Muscle of leg (tissue), 11 donors: ENCODE data around the gene NBPF11. TPM values are rescaled to one million over a fixed set of nuclear protein-coding genes. Genes with fewer than 3 reads are reported as not detected.
"Not testable (repeated sequence)": the region's sequence is repeated elsewhere in the genome, so short reads cannot be mapped to it uniquely, and the experiment has no call there.

Experiments used
- DNase-seq: peaks from one replicate; pipeline ENCODE4 v3.0.0; 2013
- H3K27ac ChIP-seq: one replicate; pipeline ENCODE4 v1.5.1; 2013; ENCODE audit warnings: mild to moderate bottlenecking, low read length, control low read depth
- H3K27me3 ChIP-seq: one replicate; pipeline ENCODE4 v1.6.1; 2013; ENCODE audit warnings: low read length; ENCODE audit not compliant: control insufficient read depth, insufficient read depth
- H3K36me3 ChIP-seq: one replicate; pipeline ENCODE4 v1.6.1; 2013; ENCODE audit warnings: low read length; ENCODE audit not compliant: control insufficient read depth, insufficient read depth
- H3K4me1 ChIP-seq: one replicate; pipeline ENCODE4 v1.6.1; 2013; ENCODE audit warnings: low read length; ENCODE audit not compliant: control insufficient read depth, insufficient read depth
- H3K4me3 ChIP-seq: one replicate; pipeline ENCODE4 v1.5.1; 2013; ENCODE audit warnings: low read length, control low read depth
- H3K9me3 ChIP-seq: replicated peaks from 2 replicates; pipeline ENCODE4 v1.6.1; 2013; ENCODE audit warnings: low read depth, low read length; ENCODE audit not compliant: control insufficient read depth
- WGBS: methylation state at CpG from one replicate; pipeline ENCODE4 v1.1.5; 2013; ENCODE audit warnings: missing lambda C conversion rate; ENCODE audit not compliant: insufficient coverage; 5-methylcytosine and 5-hydroxymethylcytosine counted together
- polyA plus RNA-seq, 8 donors: library from polyadenylated mRNA; unstranded; fragments of 120-200 nt; gene quantifications; one replicate each; pipeline versions ENCODE4 v1.2.1 to v1.2.3, GENCODE V29; 2013; ENCODE audit warnings: inconsistent platforms in 1 of 8, low replicate concordance in 1 of 8; ENCODE audit not compliant: insufficient read length in 8 of 8, insufficient read depth in 1 of 8
- total RNA-seq: library from RNA; stranded (reverse); fragments of 120-200 nt; gene quantifications from one replicate; pipeline ENCODE4 v1.2.4, GENCODE V29; 2013

Gene NBPF11
- total and polyA plus RNA-seq, 9 donors, result 13.3 to 25.6 (median 19.8) TPM

- H3K27ac ChIP-seq, result no peak overlapping the region
- H3K4me1 ChIP-seq, result no peaks in the 10 kb centered on the region
- H3K9me3 ChIP-seq, result no peaks in the 10 kb centered on the region
- 67% methylated on average over 21 of the region's 25 CpGs for WGBS
- H3K4me3 ChIP-seq, result no peak overlapping the region
- H3K36me3 ChIP-seq, result no peaks in the 10 kb centered on the region
- no peak for DNase-seq
- peaks cover 44% of the 10 kb centered on the region for H3K27me3 ChIP-seq
Measured at GRCh38 chr1:148162363-148162762, 10.3 kb upstream of the NBPF11 start.

DNA sequence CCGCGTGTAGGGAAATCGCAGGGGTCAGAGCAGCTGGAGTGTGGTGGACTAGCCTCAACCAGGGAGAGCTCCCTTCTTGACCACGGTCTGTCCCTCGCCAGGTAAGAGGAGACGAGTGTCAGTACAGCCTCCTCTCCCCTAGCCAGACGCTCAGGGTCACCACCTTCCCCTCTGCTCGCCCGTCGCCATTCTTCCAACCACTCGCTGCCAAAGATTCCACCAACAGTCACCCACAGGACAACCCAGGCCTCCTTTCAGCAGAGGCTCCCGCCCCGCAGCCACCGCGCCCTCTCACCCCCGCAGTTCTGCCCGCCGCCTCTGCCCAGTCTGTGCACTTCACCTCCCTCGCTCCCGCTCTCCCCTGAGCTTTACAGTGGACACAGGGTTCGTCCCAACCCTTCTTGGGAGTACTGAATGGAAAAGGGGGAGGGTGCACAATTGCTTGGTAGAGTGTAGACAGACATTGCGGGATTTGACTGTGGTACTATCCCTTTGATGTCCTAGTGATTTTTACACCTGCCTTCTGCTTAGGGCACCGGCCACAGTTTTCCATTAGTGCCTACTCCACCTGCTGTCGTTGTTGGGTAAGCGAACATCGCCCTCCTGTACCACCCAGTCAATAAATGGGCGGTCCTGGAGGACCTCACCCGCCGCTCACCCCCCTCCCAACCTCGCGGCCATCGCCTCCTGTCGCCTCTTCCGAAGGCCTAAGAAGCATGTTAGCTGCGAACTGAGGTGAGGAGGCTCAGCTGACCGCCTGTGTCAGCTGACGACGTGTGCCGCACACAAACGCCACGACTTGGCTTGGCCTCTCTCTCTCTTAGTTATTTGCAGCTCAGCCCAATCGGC lies 9.2 kb upstream of the NBPF11 start:
- 56% methylated on average over 30 of the region's 42 CpGs for WGBS
- Histone ChIP-seq H3K27me3 (peaks cover 46% of the 10 kb centered on the region), H3K4me1 (no peaks in the 10 kb centered on the region), H3K9me3 (no peaks in the 10 kb centered on the region), H3K36me3 (no peaks in the 10 kb centered on the region), H3K4me3 (no peak overlapping the region), H3K27ac (no peak overlapping the region)
- DNase-seq, result no peak

DNA sequence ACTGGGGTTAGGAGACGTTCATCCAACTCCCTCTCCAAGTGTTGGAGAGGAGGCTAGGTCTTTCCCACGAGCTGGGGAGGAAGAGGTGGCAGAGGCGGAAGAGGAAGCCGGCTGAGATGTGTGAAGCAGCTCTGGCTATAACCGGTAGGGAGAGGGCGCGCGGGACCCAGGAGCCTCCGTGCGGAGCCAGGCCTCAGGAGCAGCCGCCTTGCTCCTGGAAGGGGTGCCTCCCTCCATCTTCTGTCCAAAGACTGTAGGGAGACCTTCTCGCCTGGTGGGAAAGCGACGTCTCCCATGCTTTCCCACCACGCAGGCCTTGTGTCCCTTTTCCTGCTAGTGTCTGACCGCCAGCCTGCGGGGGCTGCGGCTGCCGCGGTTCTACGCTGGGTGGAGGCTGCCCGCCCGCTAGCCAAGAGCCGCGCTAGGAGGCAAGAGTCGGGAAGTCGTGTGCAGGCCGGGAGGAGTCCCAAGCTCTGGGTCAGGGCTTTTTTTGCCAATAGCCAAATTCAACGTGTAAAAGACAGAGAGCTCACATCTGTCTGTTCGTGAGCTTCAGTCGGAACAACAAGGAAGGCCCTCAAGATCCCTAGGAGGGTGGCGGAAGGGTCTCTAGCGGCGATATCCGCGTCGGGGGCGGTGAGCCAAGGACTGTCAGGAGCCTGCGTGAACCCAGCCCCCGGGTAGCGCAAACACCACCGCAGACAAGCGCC lies 8.4 kb upstream of the NBPF11 start:
- Histone ChIP-seq H3K9me3 (no peaks in the 10 kb centered on the region), H3K36me3 (no peaks in the 10 kb centered on the region), H3K4me3 (no peak overlapping the region), H3K27ac (no peak overlapping the region), H3K27me3 (peaks cover 46% of the 10 kb centered on the region), H3K4me1 (no peaks in the 10 kb centered on the region)
- 38% methylated on average over 38 of the region's 43 CpGs for WGBS
- peak; percentile 1 for DNase-seq

GRCh38 chr1:148160048-148160342 lies 7.9 kb upstream of the NBPF11 start:
- no peak overlapping the region for H3K4me3 ChIP-seq
- no peak overlapping the region for H3K27ac ChIP-seq
- peaks cover 46% of the 10 kb centered on the region for H3K27me3 ChIP-seq
- WGBS, result 22% methylated on average over 10 of the region's 15 CpGs
- no peaks in the 10 kb centered on the region for H3K36me3 ChIP-seq
- no peaks in the 10 kb centered on the region for H3K9me3 ChIP-seq
- DNase-seq, result no peak
- H3K4me1 ChIP-seq, result no peaks in the 10 kb centered on the region

DNA sequence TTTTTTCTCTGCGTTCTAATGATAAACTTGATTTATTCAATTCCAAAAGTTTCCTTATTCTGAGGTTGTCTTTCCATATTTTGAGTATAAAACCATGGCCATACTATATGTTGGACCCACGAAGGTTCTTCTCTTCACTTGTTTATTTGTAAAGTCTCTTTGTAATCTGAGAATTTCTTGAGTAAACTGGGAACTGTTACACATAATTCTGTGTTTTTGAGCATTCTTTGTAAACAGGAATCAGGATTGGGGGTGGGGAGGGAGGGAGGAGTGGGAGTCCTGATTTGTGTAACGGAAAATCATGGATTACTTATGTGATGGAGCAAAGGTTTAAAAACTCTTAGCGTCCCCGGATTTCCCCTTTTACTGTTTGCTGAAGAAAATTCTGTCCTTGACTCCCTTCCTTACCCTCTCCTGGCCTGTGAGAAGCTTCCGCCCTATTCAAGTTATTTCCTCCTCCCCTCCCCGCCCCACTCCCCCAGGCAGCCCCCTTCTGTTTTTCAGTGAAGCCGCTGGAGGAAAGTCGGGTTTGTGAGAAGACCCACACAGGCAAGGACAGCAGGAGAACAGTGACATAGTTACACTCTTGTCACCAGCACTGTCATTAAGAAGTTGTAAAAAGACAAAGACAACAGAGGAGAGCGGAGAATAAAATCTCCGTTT lies 6.4 kb upstream of the NBPF11 start:
- peak overlapping the region; percentile 42 for H3K27ac ChIP-seq
- WGBS, result no CpG with 5 or more reads among the region's 11 CpGs
- DNase-seq, result peak; percentile 15

DNA sequence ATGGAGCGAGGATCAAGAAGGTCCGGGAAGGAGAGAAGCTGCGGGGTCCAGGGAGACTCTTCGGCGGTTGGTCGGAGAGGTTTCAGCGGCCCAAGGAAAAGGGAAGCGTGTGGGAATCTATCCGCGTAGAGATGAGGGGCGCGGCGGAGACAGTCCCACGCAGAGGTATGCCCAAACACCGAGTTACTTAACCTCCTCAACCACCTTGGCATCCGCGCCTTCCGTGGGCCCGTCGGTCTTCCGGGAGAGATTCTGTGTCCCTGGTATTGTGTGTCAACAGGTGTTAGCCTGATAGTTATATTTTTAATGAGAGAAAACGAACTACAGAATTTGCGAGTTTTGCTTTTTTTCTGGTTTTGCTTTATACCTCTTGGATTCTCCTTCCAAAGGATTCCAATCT lies 5.7 kb upstream of the NBPF11 start:
- not testable (repeated sequence) for H3K4me1 ChIP-seq, H3K4me3 ChIP-seq, H3K36me3 ChIP-seq, DNase-seq, H3K9me3 ChIP-seq
- H3K27me3 ChIP-seq, result peaks cover 46% of the 10 kb centered on the region
- no CpG with 5 or more reads among the region's 23 CpGs for WGBS
- H3K27ac ChIP-seq, result peak overlapping the region; percentile 3

More for the DNA sequence above, 6.4 kb upstream of the NBPF11 start:
- H3K27me3 ChIP-seq, result peaks cover 46% of the 10 kb centered on the region
- no peaks in the 10 kb centered on the region for H3K9me3 ChIP-seq
- no peak overlapping the region for H3K4me3 ChIP-seq
- no peaks in the 10 kb centered on the region for H3K4me1 ChIP-seq
- no peaks in the 10 kb centered on the region for H3K36me3 ChIP-seq

GRCh38 chr1:148155494-148156275 lies 3.6 kb upstream of the NBPF11 start:
- H3K9me3 ChIP-seq, H3K36me3 ChIP-seq: not testable (repeated sequence)

GRCh38 chr1:148152795-148153194 lies 714 bp upstream of the NBPF11 start:
- H3K4me3 ChIP-seq, DNase-seq, H3K27me3 ChIP-seq, H3K27ac ChIP-seq, H3K4me1 ChIP-seq, H3K36me3 ChIP-seq, H3K9me3 ChIP-seq: not testable (repeated sequence)
- no CpG with 5 or more reads among the region's 3 CpGs for WGBS

More at GRCh38 chr1:148155494-148156275, 3.6 kb upstream of the NBPF11 start:
- H3K27me3 ChIP-seq, result peaks cover 26% of the 10 kb centered on the region
- not testable (repeated sequence) for H3K4me3 ChIP-seq, DNase-seq, H3K4me1 ChIP-seq, H3K27ac ChIP-seq
- 17% methylated on average over 1 of the region's 7 CpGs for WGBS

DNA sequence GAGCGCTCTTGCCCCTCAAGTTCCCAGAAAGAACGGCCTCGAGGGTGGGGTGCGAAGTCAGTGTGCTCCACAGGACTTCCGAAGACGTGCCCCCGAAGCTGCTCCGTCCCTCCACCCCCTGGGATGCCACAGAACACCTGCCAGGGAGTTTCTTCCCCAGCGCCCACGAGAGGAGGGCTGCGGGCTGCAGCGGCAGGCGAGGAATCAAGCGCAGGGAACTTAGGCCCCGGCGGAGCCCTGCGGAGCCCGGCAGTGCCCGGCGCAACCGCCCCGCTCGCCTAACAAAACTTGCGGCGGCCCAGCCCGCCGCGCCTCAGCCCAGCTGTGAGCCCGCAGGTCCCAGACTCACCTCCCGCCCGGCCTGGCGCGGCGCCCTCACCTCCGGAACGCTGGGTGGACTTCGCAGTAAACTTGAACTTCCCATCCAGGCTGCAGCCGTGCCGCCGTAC lies 686 bp downstream of the NBPF11 start:
- peak overlapping the region; percentile 57 for H3K4me3 ChIP-seq
- H3K9me3 ChIP-seq, H3K4me1 ChIP-seq, H3K36me3 ChIP-seq, H3K27me3 ChIP-seq, H3K27ac ChIP-seq: not testable (repeated sequence)
- peak; percentile 26 for DNase-seq
- WGBS, result under 1% methylated on average over 19 of the region's 40 CpGs
